GM19238 (cell line): ENCODE results near the gene PDE10A.
"Not testable (repeated sequence)": the region's sequence is repeated elsewhere in the genome, so short reads cannot be mapped to it uniquely, and the experiment has no call there.

ENCODE experiments used
- DNase-seq: peaks from one replicate; pipeline ENCODE4 v3.0.0; 2011; ENCODE audit warnings: low spot score; ENCODE audit not compliant: insufficient read length

The PDE10A gene

GRCh38 chr6:165627366-165627765 is 35.7 kb downstream of the PDE10A start:
- DNase-seq, result no peak

GRCh38 chr6:165626711-165627110 is 36.3 kb downstream of the PDE10A start:
- DNase-seq, result no peak

- DNase-seq, result no peak
Observed at GRCh38 chr6:165624871-165625639, 38.0 kb downstream of the PDE10A start.

GRCh38 chr6:165621940-165622339 is 41.1 kb downstream of the PDE10A start:
- no peak for DNase-seq

GRCh38 chr6:165618891-165619290 is 44.1 kb downstream of the PDE10A start:
- not testable (repeated sequence) for DNase-seq

GRCh38 chr6:165618241-165618640 is 44.8 kb downstream of the PDE10A start:
- DNase-seq, result no peak

GRCh38 chr6:165617528-165617927 is 45.5 kb downstream of the PDE10A start:
- no peak for DNase-seq

GRCh38 chr6:165616116-165616515 is 46.9 kb downstream of the PDE10A start:
- no peak for DNase-seq

- peak; percentile 6 for DNase-seq
Observed at GRCh38 chr6:165615636-165616035, 47.4 kb downstream of the PDE10A start.

- no peak for DNase-seq
Observed at GRCh38 chr6:165611294-165611693, 51.7 kb downstream of the PDE10A start.

GRCh38 chr6:165608577-165608976 is 54.5 kb downstream of the PDE10A start:
- DNase-seq, result not testable (repeated sequence)

GRCh38 chr6:165606740-165607008 is 56.4 kb downstream of the PDE10A start:
- DNase-seq, result no peak

- DNase-seq, result no peak
Observed at GRCh38 chr6:165605901-165606739, 56.9 kb downstream of the PDE10A start.

- DNase-seq, result no peak
Observed at GRCh38 chr6:165605182-165605875, 57.7 kb downstream of the PDE10A start.

GRCh38 chr6:165602291-165602690 is 60.8 kb downstream of the PDE10A start:
- no peak for DNase-seq

GRCh38 chr6:165600606-165601005 is 62.4 kb downstream of the PDE10A start:
- DNase-seq, result no peak

- DNase-seq, result no peak
Observed at GRCh38 chr6:165599596-165600487, 63.2 kb downstream of the PDE10A start.

- DNase-seq, result no peak
Observed at GRCh38 chr6:165599121-165599520, 63.9 kb downstream of the PDE10A start.

GRCh38 chr6:165597821-165598220 is 65.2 kb downstream of the PDE10A start:
- no peak for DNase-seq

GRCh38 chr6:165594584-165595333 is 68.3 kb downstream of the PDE10A start:
- no peak for DNase-seq
